Erythroblast (primary cell): ENCODE measurements around the gene CETP.

ENCODE experiments used
- GATA1 ChIP-seq: IDR thresholded peaks from 2 replicates; pipeline ENCODE4 v1.6.1; 2011; ENCODE audit warnings: low read depth, mild to moderate bottlenecking, control low read depth, low read length, moderate library complexity
- POLR2A ChIP-seq: IDR thresholded peaks from 2 replicates; pipeline ENCODE4 v1.6.1; 2011; ENCODE audit warnings: mild to moderate bottlenecking, low read length

DNA sequence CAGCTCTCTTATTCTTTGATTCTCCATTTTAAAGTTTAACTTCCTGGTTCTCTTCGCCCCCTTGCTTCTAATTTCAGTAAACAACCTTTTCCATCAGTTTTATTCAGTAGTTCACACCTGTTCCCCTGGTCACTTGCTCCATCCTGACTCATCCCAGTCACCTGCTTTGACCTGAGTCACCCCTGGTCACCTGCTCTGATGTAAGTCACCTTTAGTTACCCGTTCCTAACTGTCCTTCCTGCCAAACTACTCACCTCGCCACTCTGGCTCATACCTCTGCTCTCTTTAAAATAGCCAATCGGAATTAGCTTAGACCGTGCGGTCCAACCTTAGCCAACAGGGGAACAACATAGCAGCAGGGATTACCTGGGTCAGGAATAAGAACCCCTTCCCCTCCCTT, 22.9 kb downstream of the CETP start:
- TF ChIP-seq POLR2A = no peak
- no peak for TF ChIP-seq GATA1
